Measurements from ENCODE around the gene TRIM33. TPM values are rescaled to one million over a fixed set of nuclear protein-coding genes. Genes with fewer than 3 reads are reported as not detected.

The TRIM33 gene
- total and polyA plus RNA-seq, 2 donors (not counting 1 experiment from before 2014, with no cell fraction given) = 13.7 to 61.0 TPM

DNA sequence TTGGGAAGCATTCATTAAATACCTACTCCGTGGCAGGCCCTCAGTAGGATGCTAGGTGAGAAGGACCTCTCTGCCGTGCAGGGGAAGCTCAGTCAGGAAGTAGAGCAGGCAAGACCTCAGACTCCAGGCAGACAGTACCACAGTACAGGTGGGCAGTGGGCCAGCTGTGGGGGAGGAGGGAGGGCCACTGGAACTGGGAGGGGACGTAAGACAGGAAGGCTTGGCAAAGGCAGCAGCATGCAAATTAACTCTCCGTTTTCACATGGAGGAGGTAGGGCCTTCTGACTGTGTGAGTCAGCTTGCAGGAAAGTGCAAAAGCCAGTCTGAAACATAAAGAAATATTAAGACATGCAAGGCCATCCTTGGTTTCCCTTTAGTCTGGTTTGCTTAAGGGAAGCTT is 157.7 kb downstream of the TRIM33 start:
- peaks cover 0 to 3% (median 0%) of the 10 kb centered on the region in 3 donors for H3K9me3 ChIP-seq (ENCODE audit: control extremely low read depth in 1 of 3, control insufficient read depth in 2 of 3, insufficient read depth in 1 of 3, low read length in 2 of 3)
- Mint-ChIP-seq H3K27me3 (peaks cover 4% of the 10 kb centered on the region), H3K9me3 (ENCODE audit: insufficient read depth) (no peaks in the 10 kb centered on the region), H3K4me1 (peaks cover 5% of the 10 kb centered on the region), H3K4me3 (no peak overlapping the region), H3K27ac (no peak overlapping the region)
- POLR2A ChIA-PET = no interaction called here
- H3K27me3 ChIP-seq (replicated peaks in 1 of 4; ENCODE audit: control extremely low read depth in 1 of 4, control insufficient read depth in 3 of 4, insufficient read depth in 4 of 4, low read length in 3 of 4) = no peaks in the 10 kb centered on the region
- H3K36me3 ChIP-seq (replicated peaks in 1 of 2; ENCODE audit: control extremely low read depth in 1 of 2, control insufficient read depth in 1 of 2, extremely low read depth in 1 of 2, insufficient read depth in 2 of 2, low read length in 1 of 2) = no peaks in the 10 kb centered on the region
- no peaks in the 10 kb centered on the region for H3K4me1 ChIP-seq (ENCODE audit: control insufficient read depth in 2 of 2, insufficient read depth in 2 of 2, low read length in 2 of 2)
- no peaks in the 10 kb centered on the region for H4K20me1 ChIP-seq (ENCODE audit: control insufficient read depth, insufficient read depth, low read length, poor library complexity, severe bottlenecking)
- intact Hi-C loops (cut with micrococcal nuclease) = no loop called here
- no peak overlapping the region for H2AFZ ChIP-seq (ENCODE audit: insufficient read depth, low read depth, low read length, poor library complexity, severe bottlenecking)
- H3K4me3 ChIP-seq (ENCODE audit: control extremely low read depth in 1 of 5, extremely low read depth in 1 of 5, insufficient read depth in 1 of 5, low read depth in 2 of 5, low read length in 4 of 5) = no peak overlapping the region
- CTCF ChIA-PET = interaction anchor here (0.8 kb wide), 1 partner anchor 12 kb away, joined by 3 read pairs; no protein-coding TSS in a partner anchor
- WGBS (ENCODE audit: insufficient coverage) = 29% methylated on average over 4 of the region's 4 CpGs
- ATAC-seq (ENCODE audit: low read depth) (no peak), DNase-seq (no peak)
- H3K79me2 ChIP-seq (ENCODE audit: control insufficient read depth, insufficient read depth, low read length) = no peaks in the 10 kb centered on the region
- H3K9ac ChIP-seq (ENCODE audit: low read length) = no peak overlapping the region
- no peak for TF ChIP-seq EZH2 (IDR thresholded peaks at IDR 0.05; ENCODE audit: borderline replicate concordance, insufficient read depth, low read depth, low read length, poor library complexity, severe bottlenecking)
- TF ChIP-seq CTCF (IDR thresholded peaks at IDR 0.05) = no peak
- no peak overlapping the region for H3K27ac ChIP-seq (ENCODE audit: low read length in 2 of 2)
- no peak overlapping the region for H3K4me2 ChIP-seq (replicated peaks; ENCODE audit: low read depth, low read length, poor library complexity, severe bottlenecking)

DNA sequence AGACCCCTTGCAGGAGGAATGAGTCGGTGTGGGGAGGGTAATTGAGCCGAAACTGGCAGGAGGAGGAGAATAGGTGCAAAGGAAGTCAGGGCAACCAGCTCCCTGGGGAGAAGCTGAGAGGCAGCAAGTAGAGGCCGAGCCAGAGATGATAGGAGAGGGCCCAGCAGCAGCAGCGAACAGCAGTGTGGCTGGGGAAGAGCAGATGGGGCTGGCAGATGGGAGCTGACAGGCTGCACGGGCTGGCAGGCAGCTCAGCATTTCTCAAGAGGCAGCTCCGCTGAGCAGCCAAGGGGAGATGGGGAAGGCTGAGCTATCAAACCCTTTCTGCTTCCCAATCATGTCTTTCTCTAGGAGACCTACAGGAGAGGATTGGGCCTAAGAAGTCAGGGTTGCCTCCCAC is 158.2 kb downstream of the TRIM33 start:
- no peaks in the 10 kb centered on the region for H3K4me1 ChIP-seq (ENCODE audit: control insufficient read depth in 2 of 2, insufficient read depth in 2 of 2, low read length in 2 of 2)
- Mint-ChIP-seq H3K9me3 (ENCODE audit: insufficient read depth) (no peaks in the 10 kb centered on the region), H3K27ac (no peak overlapping the region), H3K4me3 (no peak overlapping the region), H3K27me3 (peaks cover 4% of the 10 kb centered on the region), H3K4me1 (peaks cover 5% of the 10 kb centered on the region)
- H3K27me3 ChIP-seq (replicated peaks in 1 of 4; ENCODE audit: control extremely low read depth in 1 of 4, control insufficient read depth in 3 of 4, insufficient read depth in 4 of 4, low read length in 3 of 4) = no peaks in the 10 kb centered on the region
- CTCF ChIA-PET = no interaction called here
- no peak for DNase-seq
- no peaks in the 10 kb centered on the region for H3K79me2 ChIP-seq (ENCODE audit: control insufficient read depth, insufficient read depth, low read length)
- no peak for ATAC-seq (ENCODE audit: low read depth)
- H3K9ac ChIP-seq (ENCODE audit: low read length) = no peak overlapping the region
- intact Hi-C loops (cut with micrococcal nuclease) = no loop called here
- H2AFZ ChIP-seq (ENCODE audit: insufficient read depth, low read depth, low read length, poor library complexity, severe bottlenecking) = no peak overlapping the region
- 65% methylated on average over 5 of the region's 6 CpGs for WGBS (ENCODE audit: insufficient coverage)
- H4K20me1 ChIP-seq (ENCODE audit: control insufficient read depth, insufficient read depth, low read length, poor library complexity, severe bottlenecking) = no peaks in the 10 kb centered on the region
- POLR2A ChIA-PET = no interaction called here
- H3K27ac ChIP-seq (ENCODE audit: low read length in 2 of 2) = no peak overlapping the region
- TF ChIP-seq EZH2 (IDR thresholded peaks at IDR 0.05; ENCODE audit: borderline replicate concordance, insufficient read depth, low read depth, low read length, poor library complexity, severe bottlenecking) = no peak
- TF ChIP-seq CTCF (IDR thresholded peaks at IDR 0.05) = no peak
- H3K4me2 ChIP-seq (replicated peaks; ENCODE audit: low read depth, low read length, poor library complexity, severe bottlenecking) = no peak overlapping the region
- H3K4me3 ChIP-seq (ENCODE audit: control extremely low read depth in 1 of 5, extremely low read depth in 1 of 5, insufficient read depth in 1 of 5, low read depth in 2 of 5, low read length in 4 of 5) = no peak overlapping the region
- H3K9me3 ChIP-seq (ENCODE audit: control extremely low read depth in 1 of 3, control insufficient read depth in 2 of 3, insufficient read depth in 1 of 3, low read length in 2 of 3) = peaks cover 0 to 3% (median 0%) of the 10 kb centered on the region in 3 donors
- no peaks in the 10 kb centered on the region for H3K36me3 ChIP-seq (replicated peaks in 1 of 2; ENCODE audit: control extremely low read depth in 1 of 2, control insufficient read depth in 1 of 2, extremely low read depth in 1 of 2, insufficient read depth in 2 of 2, low read length in 1 of 2)

Data from B cell (primary cell).